HG03378 (cell line): Measurements from ENCODE around the gene LAGE3.

Experiments used
- ATAC-seq: cut with Tn5 transposase; IDR thresholded peaks from one replicate; pipeline ENCODE4 v1.9.1; 2021; ENCODE audit warnings: mild to moderate bottlenecking, moderate library complexity; ENCODE audit not compliant: unreplicated experiment

LAGE3 gene

DNA sequence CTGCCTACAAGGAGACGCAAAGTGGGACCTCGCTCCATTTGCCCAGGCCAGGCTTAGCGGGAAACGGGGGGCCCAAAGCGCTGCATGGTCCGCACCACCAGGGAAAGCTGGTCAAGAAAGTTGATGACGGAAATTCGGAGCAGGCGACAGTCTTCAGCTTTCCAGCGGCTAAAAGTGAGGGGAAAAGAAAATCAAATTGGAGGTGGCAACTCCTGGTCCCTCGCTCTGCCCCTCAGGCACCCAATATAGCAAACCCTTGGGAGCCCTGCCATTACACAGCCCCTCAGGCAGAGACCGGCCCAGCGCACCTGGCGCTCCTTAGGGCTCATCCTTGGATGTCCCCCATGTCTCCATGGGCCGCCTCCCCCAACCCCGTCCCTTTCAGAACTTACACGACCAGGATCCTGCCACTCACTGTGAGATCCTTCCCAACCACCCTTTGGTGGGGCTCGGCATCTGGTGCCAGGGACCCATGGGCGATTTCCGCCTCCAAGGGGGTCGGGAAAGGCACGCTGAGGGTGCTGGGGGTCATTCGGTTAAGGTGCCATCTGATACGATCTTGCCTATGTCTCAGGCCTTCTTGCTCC, 1.1 kb downstream of the LAGE3 start:
- no peak for ATAC-seq

DNA sequence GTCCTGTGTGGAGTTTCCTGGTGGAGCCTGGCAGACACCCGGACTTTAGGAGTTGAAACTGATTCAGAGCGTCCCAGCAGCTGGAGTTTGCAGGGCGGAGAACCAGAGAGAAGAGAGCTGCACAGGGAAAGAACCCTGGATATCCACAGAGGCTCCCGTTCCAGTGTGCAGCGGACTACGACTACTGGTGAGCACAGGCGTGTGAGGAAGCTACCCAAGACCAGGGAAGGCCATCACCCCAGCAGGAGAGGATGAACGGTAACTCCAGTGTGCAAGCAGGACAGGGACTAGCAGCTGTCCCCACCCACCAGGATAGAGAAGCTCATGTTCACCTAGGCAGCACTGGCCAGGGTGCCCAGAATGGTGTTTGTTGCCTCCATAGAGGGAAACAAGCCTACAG, 2.3 kb downstream of the LAGE3 start:
- ATAC-seq = no peak

DNA sequence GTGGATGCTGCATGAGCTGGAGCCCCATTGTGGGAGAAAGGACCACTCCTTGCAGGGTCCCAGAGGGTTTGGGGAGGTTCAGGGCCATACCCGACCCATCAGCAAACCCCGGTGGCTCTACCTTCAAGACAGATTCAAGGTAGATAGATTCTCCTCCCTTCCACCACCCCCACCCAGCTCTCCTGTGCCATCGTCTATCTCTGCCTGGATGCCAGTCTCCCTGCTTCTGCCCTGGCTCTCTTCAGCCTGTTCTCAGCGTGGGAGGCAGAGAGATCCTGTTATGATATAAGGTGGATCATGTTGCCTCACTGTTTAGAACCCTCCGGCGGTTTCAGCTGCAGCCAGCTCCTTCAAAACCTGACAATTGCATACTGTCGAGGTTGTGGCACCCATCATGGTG, 5.4 kb downstream of the LAGE3 start:
- ATAC-seq = no peak

DNA sequence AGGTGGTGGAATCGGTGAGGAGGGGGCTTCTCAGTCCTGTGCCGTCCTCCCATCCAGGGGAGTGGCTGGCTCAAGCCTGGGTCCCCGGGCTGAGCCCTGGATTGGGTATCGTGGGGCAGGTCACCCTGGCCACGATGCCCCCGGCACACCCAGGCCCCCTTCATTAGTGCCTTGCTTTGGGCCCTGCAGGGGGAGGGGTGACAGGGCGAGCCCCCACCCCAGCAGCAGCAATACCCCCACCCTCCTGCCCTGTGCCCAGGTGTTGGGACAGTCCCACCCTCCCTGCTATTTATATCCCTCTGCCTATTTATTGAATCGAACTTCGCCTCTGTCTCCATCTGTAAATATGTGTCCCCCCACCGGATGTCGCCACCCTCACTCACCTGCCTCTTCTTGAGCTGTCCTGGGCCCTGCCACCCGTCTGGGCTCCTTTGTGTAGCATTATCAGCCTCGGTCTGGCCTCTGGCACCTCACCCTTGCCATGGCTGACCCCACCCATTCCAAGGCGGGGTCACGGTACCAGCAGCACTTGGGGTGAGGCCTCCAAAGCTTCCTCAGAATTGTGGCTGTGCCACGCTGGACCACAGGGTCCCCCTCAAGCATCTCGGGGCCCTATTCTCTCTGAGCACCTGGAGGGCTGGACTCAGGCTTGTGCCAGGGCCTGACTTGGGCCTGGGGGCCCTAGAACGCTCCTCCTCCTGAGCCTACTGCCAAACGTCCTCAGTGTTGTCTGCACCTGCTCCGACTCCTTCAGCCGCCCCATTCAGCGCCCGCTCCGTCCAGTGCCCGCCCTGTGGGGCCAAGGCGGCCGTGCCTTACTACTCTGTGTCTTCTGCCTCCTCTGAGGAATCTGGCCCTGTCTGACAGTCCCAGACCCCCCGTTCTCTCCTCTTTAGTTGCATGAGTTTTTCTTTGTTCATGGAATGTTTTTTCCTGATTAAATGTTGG, 6.1 kb downstream of the LAGE3 start:
- ATAC-seq = no peak

DNA sequence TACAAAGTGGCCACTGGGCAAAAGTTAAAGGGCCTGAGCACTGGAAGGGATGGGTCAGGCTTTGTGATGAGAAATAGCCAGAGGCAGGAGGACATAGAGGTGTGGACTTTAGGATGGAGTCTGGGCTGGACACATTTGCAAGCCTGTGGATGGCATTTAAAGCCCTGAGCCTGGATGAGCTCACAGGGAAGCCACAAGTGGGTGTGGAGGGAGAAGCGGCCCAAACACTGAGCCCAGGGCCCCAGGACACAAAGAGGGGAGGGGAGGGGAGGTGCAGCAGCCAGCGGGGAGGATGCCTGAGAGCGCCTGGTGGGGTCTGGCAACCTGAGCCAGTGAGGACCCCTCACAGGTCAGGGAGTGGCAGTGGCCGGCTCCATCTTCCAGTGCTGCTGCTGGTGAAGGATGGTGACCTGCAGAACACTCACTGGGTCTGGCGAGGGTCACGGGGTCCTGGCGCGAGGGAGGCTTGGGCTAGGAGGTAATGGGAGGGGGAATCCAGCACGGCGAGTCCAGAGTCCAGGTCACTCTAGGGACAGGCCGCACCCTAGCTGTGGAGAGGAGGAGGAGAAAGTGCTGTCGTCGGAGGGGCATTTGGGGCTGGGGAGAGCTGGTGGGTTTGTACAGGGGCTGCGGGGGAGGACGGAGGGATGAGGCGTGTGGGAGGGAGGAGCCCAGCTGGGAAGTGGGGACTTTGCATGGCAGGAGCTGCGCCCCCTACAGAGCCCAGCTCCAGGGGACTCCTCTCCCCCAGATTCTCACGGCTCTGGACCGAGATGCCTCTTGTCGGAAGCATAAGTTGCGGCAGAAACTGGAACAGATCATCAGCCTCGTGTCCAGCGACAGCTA, 7.0 kb downstream of the LAGE3 start:
- ATAC-seq = no peak

DNA sequence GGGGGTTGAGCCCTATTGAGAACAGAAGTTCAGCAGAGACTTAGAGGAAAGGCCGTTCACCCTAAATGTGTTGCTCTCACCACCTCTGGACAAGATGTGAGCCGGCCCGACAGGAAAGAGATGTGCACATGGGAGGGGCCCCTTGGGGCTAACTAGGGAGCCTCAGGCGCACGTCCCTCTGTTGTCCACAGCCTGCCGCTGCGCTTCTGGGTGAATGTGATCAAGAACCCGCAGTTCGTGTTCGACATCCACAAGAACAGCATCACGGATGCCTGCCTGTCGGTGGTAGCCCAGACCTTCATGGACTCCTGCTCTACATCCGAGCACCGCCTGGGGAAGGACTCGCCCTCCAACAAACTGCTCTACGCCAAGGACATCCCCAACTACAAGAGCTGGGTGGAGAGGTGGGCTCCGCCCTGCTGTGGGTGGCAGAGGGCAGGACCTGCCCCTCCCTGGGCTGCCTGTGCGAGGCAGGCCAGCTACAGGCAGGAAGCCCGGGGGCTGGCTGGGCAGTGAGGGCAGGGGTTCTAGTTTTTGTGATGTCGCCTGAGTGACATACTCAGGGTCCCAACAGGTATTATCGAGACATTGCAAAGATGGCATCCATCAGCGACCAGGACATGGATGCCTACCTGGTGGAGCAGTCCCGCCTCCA, 8.0 kb downstream of the LAGE3 start:
- no peak for ATAC-seq

DNA sequence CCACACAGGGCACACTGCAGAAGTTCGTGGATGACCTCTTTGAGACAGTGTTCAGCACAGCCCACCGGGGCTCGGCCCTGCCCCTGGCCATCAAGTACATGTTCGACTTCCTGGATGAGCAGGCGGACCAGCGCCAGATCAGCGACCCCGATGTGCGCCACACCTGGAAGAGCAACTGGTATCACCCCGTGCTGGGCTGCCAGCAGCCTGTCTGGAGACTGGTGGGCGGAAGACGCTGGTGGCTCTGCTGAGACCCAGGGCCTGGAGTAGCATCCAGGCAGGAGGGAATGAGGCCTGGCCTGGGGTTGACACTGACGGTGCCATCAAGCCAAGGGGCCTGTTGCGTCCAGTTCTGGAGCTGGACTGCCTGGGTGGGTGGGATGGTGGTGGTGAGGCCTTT, 8.6 kb downstream of the LAGE3 start:
- no peak for ATAC-seq

DNA sequence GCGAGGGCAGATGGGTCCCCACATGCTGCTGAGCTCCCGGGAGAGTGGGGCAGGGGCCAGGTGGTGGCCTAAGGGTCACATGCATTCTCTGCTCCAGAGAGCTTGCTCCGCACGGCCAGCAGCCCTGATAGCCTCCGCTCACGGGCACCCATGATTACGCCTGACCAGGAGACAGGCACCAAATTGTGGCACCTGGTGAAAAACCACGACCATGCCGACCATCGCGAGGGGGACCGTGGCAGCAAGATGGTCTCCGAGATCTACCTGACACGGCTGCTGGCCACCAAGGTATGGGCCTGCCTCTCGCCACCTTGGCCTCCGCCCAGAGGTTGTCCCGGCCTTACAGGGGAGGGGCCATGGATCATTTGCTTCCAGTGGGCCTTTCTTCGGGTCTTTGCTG, 9.2 kb downstream of the LAGE3 start:
- no peak for ATAC-seq

DNA sequence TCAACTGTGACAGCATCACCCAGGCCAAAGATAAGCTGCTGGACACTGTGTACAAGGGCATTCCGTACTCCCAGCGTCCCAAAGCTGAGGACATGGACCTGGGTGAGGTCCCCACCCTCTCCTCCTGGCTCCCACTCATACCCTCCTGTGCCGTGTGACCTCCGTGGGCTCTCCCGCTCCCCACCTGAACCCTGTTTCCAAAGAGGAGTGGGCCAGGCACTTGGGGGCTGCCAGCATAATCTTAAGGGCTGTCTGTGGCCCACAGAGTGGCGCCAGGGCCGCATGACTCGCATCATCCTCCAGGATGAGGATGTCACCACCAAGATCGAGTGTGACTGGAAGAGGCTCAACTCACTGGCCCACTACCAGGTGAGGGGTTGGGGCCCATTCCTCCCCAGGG, 10.0 kb downstream of the LAGE3 start:
- ATAC-seq = no peak

DNA sequence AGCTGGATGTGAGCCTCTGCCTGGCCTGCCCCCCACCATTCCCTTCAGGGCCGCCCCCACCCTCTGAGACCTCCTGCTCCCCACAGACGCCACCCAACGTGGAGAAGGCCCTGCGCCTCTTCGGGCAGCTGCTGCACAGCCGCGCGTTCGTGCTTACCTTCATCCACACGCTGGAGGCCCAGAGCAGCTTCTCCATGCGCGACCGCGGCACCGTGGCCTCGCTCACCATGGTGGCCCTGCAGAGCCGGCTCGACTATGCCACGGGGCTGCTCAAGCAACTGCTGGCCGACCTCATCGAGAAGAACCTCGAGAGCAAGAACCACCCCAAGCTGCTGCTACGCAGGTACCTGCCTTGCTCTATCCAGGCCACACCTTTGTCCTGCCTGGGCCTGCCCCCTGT, 10.9 kb downstream of the LAGE3 start:
- no peak for ATAC-seq

DNA sequence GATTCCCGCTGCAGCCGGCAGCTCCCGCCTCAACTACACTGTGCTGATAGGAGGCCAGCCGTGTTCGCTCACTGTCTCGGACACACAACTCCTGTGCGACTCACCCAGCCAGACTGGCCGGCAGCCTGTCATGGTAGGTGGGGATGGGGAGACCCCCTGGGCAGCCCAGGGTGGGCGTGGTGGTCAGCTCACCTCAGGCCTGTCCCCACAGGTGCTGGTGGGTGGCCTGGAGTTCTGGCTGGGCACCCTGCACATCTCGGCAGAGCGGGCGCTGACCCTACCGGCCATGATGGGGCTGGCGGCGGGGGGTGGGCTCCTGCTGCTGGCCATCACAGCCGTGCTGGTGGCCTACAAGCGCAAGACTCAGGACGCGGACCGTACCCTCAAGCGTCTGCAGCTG, 11.5 kb downstream of the LAGE3 start:
- no peak for ATAC-seq

DNA sequence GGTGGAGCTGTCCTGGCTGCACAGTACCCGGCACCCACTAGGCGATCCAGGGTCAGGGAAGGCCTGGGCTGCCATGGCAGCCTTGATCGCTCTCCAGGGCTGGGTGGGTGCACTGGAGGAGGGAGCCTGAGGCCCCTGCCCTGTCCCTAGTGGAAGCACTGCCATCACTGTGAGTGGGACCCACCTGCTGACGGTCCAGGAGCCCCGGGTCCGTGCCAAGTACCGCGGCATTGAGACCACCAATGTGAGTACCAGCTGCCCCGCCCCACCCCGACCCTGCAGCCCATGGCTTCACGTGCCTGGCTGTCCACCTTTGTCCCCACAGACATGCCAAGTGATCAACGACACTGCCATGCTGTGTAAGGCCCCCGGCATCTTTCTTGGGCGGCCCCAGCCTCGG, 12.2 kb downstream of the LAGE3 start:
- ATAC-seq = no peak

DNA sequence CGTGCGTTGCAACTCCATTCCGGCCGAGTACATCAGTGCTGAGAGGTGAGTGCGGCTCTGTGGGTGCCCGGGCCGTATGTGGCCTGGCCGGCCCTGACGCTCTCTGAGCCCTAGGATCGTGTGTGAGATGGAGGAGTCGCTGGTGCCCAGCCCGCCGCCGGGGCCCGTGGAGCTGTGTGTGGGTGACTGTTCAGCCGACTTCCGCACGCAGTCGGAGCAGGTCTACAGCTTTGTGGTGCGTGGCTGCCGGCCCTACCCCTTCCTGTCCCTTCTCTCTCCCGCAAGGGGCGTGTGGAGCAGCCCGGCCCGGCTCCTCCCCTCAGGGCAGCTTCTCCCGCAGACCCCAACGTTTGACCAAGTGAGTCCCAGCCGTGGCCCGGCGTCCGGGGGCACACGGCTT, 13.0 kb downstream of the LAGE3 start:
- ATAC-seq = no peak

DNA sequence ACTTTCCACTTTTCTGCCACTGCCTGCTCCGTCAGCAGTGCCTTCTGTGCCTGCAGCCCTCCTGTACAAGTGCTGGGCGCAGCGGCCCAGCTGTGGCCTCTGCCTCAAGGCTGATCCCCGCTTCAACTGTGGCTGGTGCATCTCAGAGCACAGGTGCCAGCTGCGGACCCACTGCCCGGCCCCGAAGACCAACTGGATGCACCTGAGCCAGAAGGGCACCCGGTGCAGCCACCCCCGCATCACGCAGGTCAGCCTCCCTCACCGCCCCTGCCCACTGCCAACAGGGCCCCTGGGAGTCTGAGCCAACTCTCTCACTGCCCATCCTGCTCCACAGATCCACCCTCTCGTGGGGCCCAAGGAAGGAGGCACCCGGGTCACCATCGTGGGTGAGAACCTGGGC, 13.5 kb downstream of the LAGE3 start:
- ATAC-seq = no peak

DNA sequence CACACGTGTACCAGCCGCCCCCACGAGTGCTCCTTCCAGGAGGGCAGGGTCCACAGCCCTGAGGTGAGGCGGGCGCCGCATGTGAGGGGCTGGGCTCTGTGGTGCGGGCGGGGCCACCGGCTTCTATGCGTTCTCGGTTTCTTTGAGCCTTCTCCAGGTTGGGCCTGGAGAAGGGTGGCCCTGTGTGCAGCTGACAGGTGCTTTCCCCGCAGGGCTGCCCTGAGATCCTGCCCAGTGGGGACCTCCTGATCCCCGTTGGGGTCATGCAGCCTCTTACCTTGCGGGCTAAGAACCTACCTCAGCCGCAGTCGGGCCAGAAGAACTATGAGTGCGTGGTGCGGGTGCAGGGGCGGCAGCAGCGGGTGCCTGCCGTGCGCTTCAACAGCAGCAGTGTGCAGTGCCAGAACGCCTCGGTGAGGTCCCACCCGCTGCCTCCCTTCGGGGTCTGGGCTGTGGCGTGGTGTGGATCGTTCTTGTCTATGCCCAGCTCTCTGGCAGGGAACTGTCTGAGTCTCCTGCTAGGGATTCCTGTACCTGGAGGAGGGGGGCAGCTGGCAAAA, 14.2 kb downstream of the LAGE3 start:
- no peak for ATAC-seq

DNA sequence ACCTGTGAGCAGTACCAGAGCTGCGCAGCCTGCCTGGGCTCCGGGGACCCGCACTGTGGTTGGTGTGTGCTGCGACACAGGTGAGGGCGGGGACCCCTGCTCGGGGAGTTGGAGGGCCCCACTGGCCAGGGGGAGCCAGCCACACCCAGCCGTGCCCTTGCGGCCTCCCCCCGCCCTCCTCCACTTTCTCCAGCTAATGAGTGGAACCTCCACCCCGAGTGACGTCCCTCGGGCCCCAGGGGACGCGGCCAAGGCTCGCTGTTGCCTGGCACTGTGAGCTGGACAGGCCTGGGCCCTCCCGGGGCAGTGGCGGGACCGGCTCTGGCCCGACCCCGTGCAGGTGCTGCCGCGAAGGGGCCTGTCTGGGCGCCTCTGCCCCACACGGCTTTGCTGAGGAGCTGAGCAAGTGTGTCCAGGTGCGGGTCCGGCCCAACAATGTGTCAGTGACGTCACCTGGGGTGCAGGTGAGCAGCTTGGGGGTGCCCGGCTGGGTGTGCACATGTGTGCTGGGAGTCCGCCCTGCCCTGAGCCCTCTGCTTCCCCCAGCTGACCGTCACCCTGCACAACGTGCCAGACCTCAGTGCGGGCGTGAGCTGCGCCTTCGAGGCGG, 15.4 kb downstream of the LAGE3 start:
- ATAC-seq = no peak

DNA sequence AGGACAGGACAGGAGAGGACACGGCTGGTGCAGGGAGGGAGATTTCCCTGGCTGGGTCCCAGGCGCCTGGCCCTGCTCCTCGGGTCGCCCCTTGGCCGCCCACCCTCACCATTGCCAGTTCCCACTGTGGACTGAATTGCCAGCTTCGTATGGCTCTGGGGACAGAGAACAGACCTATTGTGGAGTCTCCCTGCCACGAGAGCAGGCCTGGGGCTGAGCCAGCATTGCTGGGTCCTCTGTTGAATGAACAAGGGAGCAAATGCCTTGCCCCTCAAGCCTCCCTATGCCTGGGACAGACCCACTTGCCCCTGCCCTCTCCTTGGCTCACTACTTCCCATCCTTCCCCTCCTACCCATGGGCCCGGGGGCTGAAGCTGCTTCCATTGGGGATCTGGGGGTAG, 16.7 kb downstream of the LAGE3 start:
- no peak for ATAC-seq

DNA sequence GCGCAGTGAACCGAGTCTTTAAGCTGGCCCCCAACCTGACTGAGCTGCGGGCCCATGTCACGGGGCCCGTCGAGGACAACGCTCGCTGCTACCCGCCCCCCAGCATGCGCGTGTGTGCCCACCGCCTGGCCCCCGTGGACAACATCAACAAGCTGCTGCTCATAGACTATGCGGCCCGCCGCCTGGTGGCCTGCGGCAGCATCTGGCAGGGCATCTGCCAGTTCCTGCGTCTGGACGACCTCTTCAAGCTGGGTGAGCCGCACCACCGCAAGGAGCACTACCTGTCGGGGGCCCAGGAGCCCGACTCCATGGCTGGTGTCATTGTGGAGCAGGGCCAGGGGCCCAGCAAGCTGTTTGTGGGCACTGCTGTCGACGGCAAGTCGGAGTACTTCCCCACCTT, 18.8 kb downstream of the LAGE3 start:
- ATAC-seq = no peak

DNA sequence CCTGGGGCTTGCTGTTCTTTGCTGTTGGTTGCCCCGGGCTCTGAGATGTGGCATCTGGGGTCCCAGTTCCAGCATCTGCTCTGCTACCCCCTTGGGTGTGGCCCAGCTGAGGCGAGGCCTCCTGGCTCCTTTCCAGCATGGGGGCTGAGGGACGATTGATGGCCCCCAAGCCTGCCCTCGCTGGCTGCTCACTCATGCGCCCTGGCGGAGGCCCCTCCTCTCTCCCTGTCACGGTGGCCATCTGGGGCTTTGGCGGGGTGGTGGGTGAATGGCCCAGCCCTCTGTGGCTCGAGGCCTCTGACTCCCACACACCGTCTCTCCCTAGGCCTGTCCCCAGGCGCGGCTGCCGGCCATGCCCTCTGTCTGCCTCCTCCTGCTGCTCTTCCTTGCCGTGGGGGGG, 19.2 kb downstream of the LAGE3 start:
- no peak for ATAC-seq

DNA sequence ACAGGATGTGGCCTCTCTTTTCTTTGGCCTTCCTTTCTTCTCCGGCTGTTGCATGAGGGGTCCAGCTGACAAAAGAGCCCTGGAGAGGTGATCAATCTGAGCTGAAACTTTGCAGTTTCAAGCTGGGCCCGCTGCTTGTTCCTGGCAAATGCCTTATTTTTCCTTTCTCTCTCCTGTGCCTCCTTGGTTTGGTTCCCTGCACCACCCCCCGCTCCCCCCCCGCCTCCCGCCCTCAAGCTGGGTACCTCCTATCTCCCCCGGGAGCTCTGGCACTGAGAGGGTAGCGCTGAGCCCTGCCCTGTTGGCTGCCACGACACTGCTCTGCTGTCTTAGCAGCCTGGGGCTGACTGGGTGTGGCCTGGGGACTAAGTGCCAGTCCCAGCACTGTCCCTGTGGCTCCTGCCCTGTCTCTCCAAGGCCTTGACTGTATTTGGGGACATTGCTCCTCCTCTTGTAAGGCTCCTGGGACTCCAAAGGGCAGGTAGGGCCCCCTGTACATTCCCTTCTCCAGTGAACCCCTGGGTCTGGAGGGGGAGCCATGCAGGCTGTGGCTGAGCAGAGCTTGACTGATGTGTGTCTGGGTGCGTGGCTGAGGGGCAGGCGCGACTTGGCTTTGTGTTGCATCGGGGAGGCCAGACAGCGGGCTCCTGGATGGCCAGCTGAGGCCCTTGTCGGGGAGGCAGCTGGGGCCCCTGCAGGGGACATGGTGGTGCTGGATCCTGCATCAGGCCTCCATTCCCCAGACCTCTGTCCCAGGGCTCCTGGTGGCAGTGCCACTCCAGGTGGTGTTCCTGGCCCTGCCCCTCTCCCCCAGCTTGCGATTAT, 19.9 kb downstream of the LAGE3 start:
- ATAC-seq = no peak
